Neuronal stem cell (in vitro differentiated cells): Measurements from ENCODE around the gene CDIP1.

Experiments used
- DNase-seq: peaks from one replicate; pipeline ENCODE4 v3.0.0-alpha.2; 2013; ENCODE audit warnings: low spot score
- H2AFZ ChIP-seq: one replicate; pipeline ENCODE4 v1.6.1; 2013; ENCODE audit warnings: mild to moderate bottlenecking, low read length, inconsistent platforms
- H2AK5ac ChIP-seq: 2 replicates; pipeline ENCODE4 v1.6.1; 2013; ENCODE audit warnings: low read depth, mild to moderate bottlenecking, inconsistent platforms, low read length, moderate library complexity, mixed read lengths
- H2BK120ac ChIP-seq: 2 replicates; pipeline ENCODE4 v1.6.1; 2013; ENCODE audit warnings: low read depth, mild to moderate bottlenecking, inconsistent platforms, low read length, moderate library complexity, mixed read lengths
- H2BK12ac ChIP-seq: one replicate; pipeline ENCODE4 v1.6.1; 2013; ENCODE audit warnings: low read length, inconsistent platforms
- H2BK15ac ChIP-seq: 2 replicates; pipeline ENCODE4 v1.6.1; 2013; ENCODE audit warnings: mild to moderate bottlenecking, low read length, inconsistent platforms, mixed read lengths
- H2BK5ac ChIP-seq: one replicate; pipeline ENCODE4 v1.6.1; 2013; ENCODE audit warnings: inconsistent platforms, mild to moderate bottlenecking, low read length, moderate library complexity
- H3K14ac ChIP-seq: one replicate; pipeline ENCODE4 v1.6.1; 2013; ENCODE audit warnings: low read length, inconsistent platforms
- H3K18ac ChIP-seq: 2 replicates; pipeline ENCODE4 v1.6.1; 2013; ENCODE audit warnings: low read length, inconsistent platforms
- H3K23ac ChIP-seq: 2 replicates; pipeline ENCODE4 v1.6.1; 2013; ENCODE audit warnings: low read depth, mild to moderate bottlenecking, mixed read lengths, low read length, inconsistent platforms; ENCODE audit not compliant: poor library complexity
- H3K27ac ChIP-seq: replicated peaks from 3 replicates; pipeline ENCODE4 v1.5.1; 2013; ENCODE audit warnings: low read length, inconsistent platforms
- H3K27me3 ChIP-seq, 3 experiments: 2 replicates each; pipeline ENCODE4 v1.6.1; 2013; ENCODE audit warnings: low read length in 3 of 3, mild to moderate bottlenecking in 2 of 3, inconsistent platforms in 1 of 3, low read depth in 1 of 3, mixed read lengths in 1 of 3, moderate library complexity in 1 of 3; ENCODE audit not compliant: control insufficient read depth in 3 of 3, insufficient read depth in 3 of 3
- H3K36me3 ChIP-seq, 2 donors: replicated peaks in 1 of 2; 2 replicates each; pipeline ENCODE4 v1.6.1; 2013; ENCODE audit warnings: low read length in 2 of 2; ENCODE audit not compliant: control insufficient read depth in 2 of 2, insufficient read depth in 2 of 2
- H3K4ac ChIP-seq: 2 replicates; pipeline ENCODE4 v1.6.1; 2013; ENCODE audit warnings: inconsistent platforms, mild to moderate bottlenecking, low read length, moderate library complexity
- H3K4me1 ChIP-seq, 2 donors: 1 replicate in 1 of 2; 2 replicates in 1 of 2; pipeline ENCODE4 v1.6.1; 2013; ENCODE audit warnings: low read length in 2 of 2, low read depth in 1 of 2; ENCODE audit not compliant: control insufficient read depth in 2 of 2, insufficient read depth in 1 of 2
- H3K4me2 ChIP-seq: one replicate; pipeline ENCODE4 v1.6.1; 2013; ENCODE audit warnings: mild to moderate bottlenecking, low read length, inconsistent platforms; ENCODE audit not compliant: insufficient read depth, poor library complexity, severe bottlenecking
- H3K4me3 ChIP-seq, 2 donors: 2 replicates each; pipeline ENCODE4 v1.5.1; 2013; ENCODE audit warnings: low read length in 2 of 2, mild to moderate bottlenecking in 2 of 2, inconsistent platforms in 1 of 2, moderate library complexity in 1 of 2
- H3K79me1 ChIP-seq: one replicate; pipeline ENCODE4 v1.6.1; 2013; ENCODE audit warnings: low read depth, mild to moderate bottlenecking, inconsistent platforms, low read length, moderate library complexity
- H3K9ac ChIP-seq: one replicate; pipeline ENCODE4 v1.6.1; 2013; ENCODE audit warnings: mild to moderate bottlenecking, low read depth, low read length, inconsistent platforms; ENCODE audit not compliant: poor library complexity
- H3K9me3 ChIP-seq, 2 donors: replicated peaks in 1 of 2; 2 replicates each; pipeline versions ENCODE3 to v1.6.1; 2013; ENCODE audit warnings: low read length in 2 of 2, mild to moderate bottlenecking in 2 of 2, inconsistent platforms in 1 of 2, low read depth in 1 of 2, mixed read lengths in 1 of 2, moderate library complexity in 1 of 2; ENCODE audit not compliant: control insufficient read depth in 2 of 2, insufficient read depth in 1 of 2
- H4K8ac ChIP-seq: one replicate; pipeline ENCODE4 v1.6.1; 2013; ENCODE audit warnings: low read depth, mild to moderate bottlenecking, inconsistent platforms, low read length, moderate library complexity
- H4K91ac ChIP-seq: one replicate; pipeline ENCODE4 v1.6.1; 2013; ENCODE audit warnings: low read length, low read depth, mild to moderate bottlenecking, inconsistent platforms; ENCODE audit not compliant: poor library complexity
- WGBS, 2 donors: extraction: QIAGEN DNeasy Blood & Tissue Kit; methylation state at CpG; one replicate each; pipeline ENCODE4 v1.1.7; 2013; ENCODE audit warnings: missing lambda C conversion rate in 2 of 2, mixed read lengths in 1 of 2; ENCODE audit not compliant: insufficient read length in 2 of 2, insufficient replicate concordance in 1 of 2; ENCODE audit errors: extremely low coverage in 2 of 2; 5-methylcytosine and 5-hydroxymethylcytosine counted together

The CDIP1 gene

DNA sequence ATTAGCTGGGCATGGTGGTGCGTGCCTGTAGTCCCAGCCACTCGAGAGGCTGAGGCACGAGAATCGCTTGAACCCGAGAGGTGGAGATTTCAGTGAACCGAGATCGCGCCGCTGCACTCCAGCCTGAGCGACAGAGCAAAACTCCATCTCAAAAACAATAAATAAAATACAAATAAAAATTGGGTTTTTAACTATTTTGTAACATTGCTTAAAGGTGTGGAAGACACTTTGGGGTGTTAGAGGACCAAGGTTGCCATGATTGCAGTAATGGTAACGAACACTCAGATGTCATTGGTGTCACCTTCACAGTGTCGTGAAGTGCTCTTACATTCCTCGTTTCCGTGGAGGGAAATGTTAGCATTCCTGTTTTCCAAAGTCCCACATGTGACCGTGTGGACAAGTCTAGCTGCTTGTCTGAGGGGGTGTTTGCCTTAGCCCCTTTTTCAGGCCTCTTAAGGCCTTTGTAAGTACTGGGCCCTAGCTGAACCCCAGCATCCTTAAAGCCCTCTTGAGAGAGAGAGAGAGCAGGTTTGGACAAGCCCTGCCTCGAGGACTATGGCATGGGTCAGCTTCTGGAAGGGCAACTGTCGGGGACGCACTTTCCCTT is 26.2 kb upstream of the CDIP1 start:
- Histone ChIP-seq H2AFZ (peak overlapping the region; percentile 71), H2BK12ac (peak overlapping the region; percentile 14), H3K27me3 (no peaks in the 10 kb centered on the region), H3K36me3 (no peaks in the 10 kb centered on the region), H3K4ac (no peak overlapping the region), H2BK5ac (no peak overlapping the region), H3K18ac (no peak overlapping the region), H3K9ac (no peak overlapping the region), H4K8ac (no peak overlapping the region), H4K91ac (no peak overlapping the region), H3K27ac (no peak overlapping the region), H2BK120ac (no peak overlapping the region), H3K14ac (no peak overlapping the region), H2BK15ac (no peak overlapping the region), H3K4me1 (peaks cover 10 to 11% of the 10 kb centered on the region in 2 donors), H3K79me1 (no peaks in the 10 kb centered on the region), H3K4me2 (no peak overlapping the region), H3K23ac (no peak overlapping the region), H3K4me3 (no peak overlapping the region), H2AK5ac (no peak overlapping the region), H3K9me3 (no peaks in the 10 kb centered on the region)
- no peak for DNase-seq
- WGBS, 2 donors = no CpG with 5 or more reads among the region's 18 CpGs

DNA sequence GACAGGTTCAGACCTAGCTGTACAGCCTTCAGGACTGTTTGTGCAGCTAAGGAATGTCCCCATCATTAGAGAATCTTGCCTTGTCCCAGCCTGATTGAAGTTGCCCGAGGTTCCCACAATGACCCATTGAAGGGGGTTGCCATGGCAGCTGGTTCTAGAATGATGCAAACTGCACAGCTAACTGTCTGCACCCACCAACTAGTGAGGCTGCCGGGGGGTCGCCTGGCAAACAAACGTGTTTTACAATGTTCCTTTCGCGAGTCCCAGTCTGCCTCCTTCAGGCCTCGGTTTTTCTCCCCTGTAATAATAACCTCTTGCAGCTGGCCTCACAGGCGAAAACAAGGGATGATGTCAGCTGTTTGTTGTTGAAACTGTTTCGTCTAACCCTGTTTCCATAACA is 23.0 kb upstream of the CDIP1 start:
- Histone ChIP-seq H3K27ac (peak overlapping the region; percentile 67), H3K9ac (no peak overlapping the region), H3K79me1 (no peaks in the 10 kb centered on the region), H3K4me3 (no peak overlapping the region), H2BK5ac (no peak overlapping the region), H2BK15ac (no peak overlapping the region), H3K14ac (no peak overlapping the region), H2BK12ac (no peak overlapping the region), H3K4ac (no peak overlapping the region), H3K9me3 (no peaks in the 10 kb centered on the region), H4K8ac (no peak overlapping the region), H3K4me1 (peaks cover 11 to 12% of the 10 kb centered on the region in 2 donors), H4K91ac (no peak overlapping the region), H3K27me3 (no peaks in the 10 kb centered on the region), H3K36me3 (no peaks in the 10 kb centered on the region), H3K18ac (peak overlapping the region; percentile 3), H3K23ac (no peak overlapping the region), H2AFZ (peak overlapping the region; percentile 65), H3K4me2 (no peak overlapping the region), H2BK120ac (no peak overlapping the region), H2AK5ac (no peak overlapping the region)
- DNase-seq = peak; percentile 30
- no CpG with 5 or more reads among the region's 9 CpGs for WGBS, 2 donors

DNA sequence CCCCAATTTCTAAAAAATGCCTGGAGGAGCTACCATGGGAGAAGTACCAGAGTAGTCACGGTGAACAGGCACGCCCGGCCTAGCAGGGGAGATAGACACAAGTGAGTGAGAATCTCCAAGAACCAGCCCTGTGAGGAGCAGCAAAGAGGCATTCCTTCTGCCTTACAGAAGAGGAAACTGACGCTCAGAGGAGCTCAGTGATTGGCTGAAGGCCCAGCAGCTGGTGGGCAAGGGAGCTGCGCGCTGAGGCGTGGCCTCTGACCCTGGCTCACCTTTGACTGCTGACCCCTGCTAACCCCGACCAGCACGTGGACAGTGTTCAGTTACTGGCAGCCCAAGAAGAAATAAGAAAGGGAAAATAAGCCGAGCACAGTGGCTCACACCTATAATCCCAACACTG is 19.4 kb upstream of the CDIP1 start:
- H3K79me1 ChIP-seq = no peaks in the 10 kb centered on the region
- no peak overlapping the region for H4K91ac ChIP-seq
- no peak overlapping the region for H2BK5ac ChIP-seq
- no peaks in the 10 kb centered on the region for H3K36me3 ChIP-seq
- H3K27me3 ChIP-seq = no peaks in the 10 kb centered on the region
- H3K14ac ChIP-seq = no peak overlapping the region
- H2BK12ac ChIP-seq = no peak overlapping the region
- H4K8ac ChIP-seq = no peak overlapping the region
- H3K27ac ChIP-seq = no peak overlapping the region
- peak overlapping the region; percentile 11 for H3K18ac ChIP-seq
- H3K4me1 ChIP-seq = peaks cover 11 to 16% of the 10 kb centered on the region in 2 donors
- no peaks in the 10 kb centered on the region for H3K9me3 ChIP-seq
- H3K4ac ChIP-seq = no peak overlapping the region
- no peak overlapping the region for H3K4me3 ChIP-seq
- no CpG with 5 or more reads among the region's 10 CpGs for WGBS, 2 donors
- no peak overlapping the region for H2BK15ac ChIP-seq
- no peak overlapping the region for H3K23ac ChIP-seq
- H3K9ac ChIP-seq = no peak overlapping the region
- no peak overlapping the region for H2AK5ac ChIP-seq
- no peak for DNase-seq
- no peak overlapping the region for H2AFZ ChIP-seq
- no peak overlapping the region for H3K4me2 ChIP-seq
- H2BK120ac ChIP-seq = no peak overlapping the region

DNA sequence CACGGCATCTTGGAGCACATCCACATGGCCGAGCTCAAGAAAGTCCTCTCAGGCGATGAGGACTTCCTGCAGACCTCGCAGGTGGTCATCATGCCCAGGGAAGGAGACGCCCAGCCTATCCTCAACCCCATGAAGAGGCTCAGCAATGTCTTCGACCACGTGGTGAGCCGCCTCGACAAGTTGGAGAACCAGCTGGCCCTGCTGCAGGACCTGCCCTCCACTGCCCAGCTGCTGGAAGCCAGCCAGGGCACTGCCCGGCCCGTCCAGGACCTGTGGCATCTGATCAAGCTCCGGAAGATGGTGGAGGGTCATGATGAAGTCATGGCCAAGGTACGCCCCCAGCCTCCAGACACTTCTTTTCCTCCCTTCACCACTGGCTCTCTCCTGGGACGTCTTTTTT is 18.0 kb upstream of the CDIP1 start:
- Histone ChIP-seq H3K4ac (peak overlapping the region; percentile 69), H4K8ac (no peak overlapping the region), H3K36me3 (no peaks in the 10 kb centered on the region), H2BK15ac (peak overlapping the region; percentile 30), H3K27ac (no peak overlapping the region), H3K23ac (peak overlapping the region; percentile 17), H2AFZ (no peak overlapping the region), H3K4me2 (no peak overlapping the region), H3K14ac (no peak overlapping the region), H3K18ac (peak overlapping the region; percentile 65), H3K9ac (peak overlapping the region; percentile 12), H2AK5ac (peak overlapping the region; percentile 66), H2BK5ac (no peak overlapping the region), H2BK120ac (no peak overlapping the region), H3K79me1 (no peaks in the 10 kb centered on the region), H3K4me1 (peaks cover 5 to 11% of the 10 kb centered on the region in 2 donors), H4K91ac (no peak overlapping the region), H2BK12ac (peak overlapping the region; percentile 63), H3K27me3 (no peaks in the 10 kb centered on the region), H3K9me3 (no peaks in the 10 kb centered on the region), H3K4me3 (peak overlapping the region in 1 of 2 donors; percentile 26)
- DNase-seq = no peak
- WGBS, 2 donors = no CpG with 5 or more reads among the region's 14 CpGs
